Measurements from ENCODE around the gene ALAS1.

GRCh38 chr3:52162250-52162872 is 35.6 kb upstream of the ALAS1 start:
- no peak for TF ChIP-seq CTCF (IDR thresholded peaks at IDR 0.05)
- TF ChIP-seq POLR2A (IDR thresholded peaks at IDR 0.05): no peak
